BLaER1 treated with 17β-estradiol and CSF1 and Interleukin-3, amounts not matched to agents 10 nM and 100 nM (cell line): ENCODE data around the gene MAP2K5.
A peak's percentile ranks its signal among the peaks of the same experiment; 100 is the strongest.

Source experiments
- H3K27ac ChIP-seq, 11 experiments: shearing (Covaris generic); formaldehyde crosslinking; 2 replicates each; pipeline ENCODE4 v1.8.1; 2022
- H3K27me3 ChIP-seq, 11 experiments: shearing (Covaris generic); formaldehyde crosslinking; 2 replicates each; pipeline ENCODE4 v1.8.1; 2022
- H3K36me3 ChIP-seq, 11 experiments: shearing (Covaris generic); formaldehyde crosslinking; 2 replicates each; pipeline ENCODE4 v1.8.1; 2022
- H3K4me1 ChIP-seq, 10 experiments: shearing (Covaris generic); formaldehyde crosslinking; 2 replicates each; pipeline ENCODE4 v1.8.1; 2022
- H3K4me2 ChIP-seq, 11 experiments: shearing (Covaris generic); formaldehyde crosslinking; 2 replicates each; pipeline ENCODE4 v1.8.1; 2022
- H3K4me3 ChIP-seq, 10 experiments: shearing (Covaris generic); formaldehyde crosslinking; 2 replicates each; pipeline ENCODE4 v1.8.1; 2022
- H3K9ac ChIP-seq, 11 experiments: shearing (Covaris generic); formaldehyde crosslinking; 2 replicates each; pipeline ENCODE4 v1.8.1; 2022
- H3K9me3 ChIP-seq, 11 experiments: shearing (Covaris generic); formaldehyde crosslinking; replicated peaks in 1 of 11; 2 replicates each; pipeline ENCODE4 v1.8.1; 2022
- H4K20me1 ChIP-seq, 11 experiments: shearing (Covaris generic); formaldehyde crosslinking; 2 replicates each; pipeline ENCODE4 v1.8.1; 2022
- Cebpa-rat ChIP-seq, 11 experiments: shearing (Covaris generic); IDR thresholded peaks; 2 replicates each; pipeline ENCODE4 v1.8.1; 2022

Gene MAP2K5

DNA sequence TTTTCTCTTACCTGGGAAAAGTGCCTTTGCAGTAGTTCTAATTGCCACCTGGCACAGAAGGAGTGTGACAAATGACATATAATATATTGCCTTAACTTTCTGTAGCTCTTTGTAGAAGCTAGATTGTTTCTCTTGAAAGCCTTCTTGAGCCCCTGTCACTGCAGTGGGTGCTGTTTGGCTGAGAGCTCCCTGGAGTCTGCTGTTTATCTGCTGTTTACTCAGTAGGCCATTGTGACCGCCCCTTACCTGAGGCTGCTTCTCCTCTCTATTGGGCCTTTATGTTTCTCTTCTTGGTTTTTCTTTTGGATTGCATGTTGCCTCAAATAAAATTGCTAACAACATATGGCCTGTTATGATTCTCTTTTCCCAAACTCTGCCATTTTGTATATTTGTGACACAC lies 16.7 kb downstream of the MAP2K5 start:
- H3K27ac ChIP-seq, result no peak overlapping the region
- H3K9ac ChIP-seq, result no peak overlapping the region
- peaks cover 15 to 30% (median 22%) of the 10 kb centered on the region in 11 experiments; a peak in 21 of 22 replicates for H3K9me3 ChIP-seq
- peaks cover 0 to 5% (median 0%) of the 10 kb centered on the region in 11 experiments; a peak in 1 of 22 replicates for H4K20me1 ChIP-seq
- no peak for TF ChIP-seq Cebpa-rat (IDR thresholded peaks at IDR 0.05)
- H3K4me3 ChIP-seq, result no peak overlapping the region
- no peaks in the 10 kb centered on the region for H3K27me3 ChIP-seq
- H3K4me1 ChIP-seq, result peaks cover 0 to 2% (median 0%) of the 10 kb centered on the region in 10 experiments; a peak in 1 of 20 replicates
- H3K36me3 ChIP-seq, result peaks cover 48 to 87% (median 58%) of the 10 kb centered on the region in 11 experiments
- H3K4me2 ChIP-seq, result no peak overlapping the region

DNA sequence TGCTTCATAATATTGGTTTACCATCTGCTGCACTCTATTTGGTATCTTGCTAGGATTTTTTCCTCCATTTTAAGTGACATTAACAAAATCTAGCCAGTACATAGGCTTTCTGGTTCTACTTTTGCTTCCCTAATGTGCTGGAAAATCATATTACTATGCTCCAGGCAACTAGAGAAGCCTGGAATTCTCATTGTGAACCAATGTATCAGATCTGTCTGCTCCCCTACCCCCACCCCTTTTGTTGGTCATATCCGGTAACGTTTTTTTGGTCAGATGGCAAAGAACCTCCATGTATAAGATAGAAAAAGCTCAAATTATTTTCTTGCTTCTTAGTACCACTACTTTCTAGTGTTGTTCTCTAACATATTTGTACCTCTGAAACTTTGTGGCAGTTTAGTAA lies 17.1 kb downstream of the MAP2K5 start:
- H3K4me2 ChIP-seq, result no peak overlapping the region
- TF ChIP-seq Cebpa-rat (IDR thresholded peaks at IDR 0.05), result no peak
- no peak overlapping the region for H3K27ac ChIP-seq

DNA sequence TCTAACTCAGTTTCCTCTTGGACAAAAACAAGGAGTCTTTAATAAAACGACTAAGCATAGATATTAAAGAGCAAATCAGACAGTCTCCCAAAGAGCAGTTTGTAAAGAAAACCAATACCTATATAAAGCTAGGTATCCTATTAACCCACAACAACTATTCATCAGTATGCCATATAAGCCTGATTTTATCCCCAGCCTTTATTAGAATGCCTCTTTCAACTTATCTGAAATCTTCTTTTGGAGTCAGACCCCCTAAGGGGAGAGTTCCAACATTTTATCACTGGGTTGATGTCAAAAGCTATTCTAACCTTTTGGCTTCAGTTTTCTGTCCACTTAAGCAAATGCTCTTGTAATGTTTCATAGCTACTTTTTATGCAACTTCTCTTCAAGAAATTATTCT lies 17.8 kb downstream of the MAP2K5 start:
- no peak overlapping the region for H3K9ac ChIP-seq
- H3K36me3 ChIP-seq, result peaks cover 38 to 76% (median 52%) of the 10 kb centered on the region in 11 experiments
- H3K9me3 ChIP-seq, result peaks cover 15 to 30% (median 22%) of the 10 kb centered on the region in 11 experiments; a peak in 21 of 22 replicates
- H3K4me1 ChIP-seq, result peaks cover 0 to 13% (median 10%) of the 10 kb centered on the region in 10 experiments; a peak in 12 of 20 replicates
- H3K27ac ChIP-seq, result no peak overlapping the region
- peaks cover 0 to 5% (median 0%) of the 10 kb centered on the region in 11 experiments; a peak in 1 of 22 replicates for H4K20me1 ChIP-seq
- TF ChIP-seq Cebpa-rat (IDR thresholded peaks at IDR 0.05), result no peak
- H3K27me3 ChIP-seq, result no peaks in the 10 kb centered on the region
- H3K4me3 ChIP-seq, result no peak overlapping the region
- H3K4me2 ChIP-seq, result no peak overlapping the region

More for the DNA sequence above, 17.1 kb downstream of the MAP2K5 start:
- H3K9me3 ChIP-seq, result peaks cover 15 to 30% (median 22%) of the 10 kb centered on the region in 11 experiments; a peak in 21 of 22 replicates
- H3K4me3 ChIP-seq, result no peak overlapping the region
- H3K4me1 ChIP-seq, result peaks cover 0 to 7% (median 3%) of the 10 kb centered on the region in 10 experiments; a peak in 11 of 20 replicates
- H3K9ac ChIP-seq, result no peak overlapping the region
- peaks cover 46 to 84% (median 58%) of the 10 kb centered on the region in 11 experiments for H3K36me3 ChIP-seq
- peaks cover 0 to 5% (median 0%) of the 10 kb centered on the region in 11 experiments; a peak in 1 of 22 replicates for H4K20me1 ChIP-seq
- no peaks in the 10 kb centered on the region for H3K27me3 ChIP-seq

DNA sequence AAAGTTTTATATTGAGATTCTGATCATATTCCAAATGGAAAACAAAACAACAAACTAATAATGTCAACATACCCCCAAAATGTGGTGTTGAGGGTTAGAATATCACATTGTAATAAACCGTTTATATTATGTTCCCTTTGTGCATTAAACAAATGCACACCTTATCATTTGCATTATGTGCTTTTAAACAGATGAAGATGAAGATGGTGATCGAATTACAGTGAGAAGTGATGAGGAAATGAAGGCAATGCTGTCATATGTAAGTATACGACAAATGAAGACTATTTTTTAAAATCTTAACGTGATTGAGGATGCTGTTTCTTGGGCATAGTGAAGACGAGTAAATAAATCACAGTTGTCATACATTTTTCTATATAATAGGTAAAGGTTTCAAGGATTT lies 20.6 kb downstream of the MAP2K5 start:
- H3K4me2 ChIP-seq, result no peak overlapping the region
- peaks cover 29 to 67% (median 38%) of the 10 kb centered on the region in 11 experiments for H3K36me3 ChIP-seq
- no peak for TF ChIP-seq Cebpa-rat (IDR thresholded peaks at IDR 0.05)
- no peak overlapping the region for H3K4me3 ChIP-seq
- no peaks in the 10 kb centered on the region for H3K27me3 ChIP-seq
- H3K9ac ChIP-seq, result no peak overlapping the region
- peaks cover 0 to 13% (median 10%) of the 10 kb centered on the region in 10 experiments; a peak in 12 of 20 replicates for H3K4me1 ChIP-seq
- H3K9me3 ChIP-seq, result peaks cover 12 to 24% (median 19%) of the 10 kb centered on the region in 11 experiments; a peak in 21 of 22 replicates
- peaks cover 0 to 5% (median 0%) of the 10 kb centered on the region in 11 experiments; a peak in 1 of 22 replicates for H4K20me1 ChIP-seq
- no peak overlapping the region for H3K27ac ChIP-seq

DNA sequence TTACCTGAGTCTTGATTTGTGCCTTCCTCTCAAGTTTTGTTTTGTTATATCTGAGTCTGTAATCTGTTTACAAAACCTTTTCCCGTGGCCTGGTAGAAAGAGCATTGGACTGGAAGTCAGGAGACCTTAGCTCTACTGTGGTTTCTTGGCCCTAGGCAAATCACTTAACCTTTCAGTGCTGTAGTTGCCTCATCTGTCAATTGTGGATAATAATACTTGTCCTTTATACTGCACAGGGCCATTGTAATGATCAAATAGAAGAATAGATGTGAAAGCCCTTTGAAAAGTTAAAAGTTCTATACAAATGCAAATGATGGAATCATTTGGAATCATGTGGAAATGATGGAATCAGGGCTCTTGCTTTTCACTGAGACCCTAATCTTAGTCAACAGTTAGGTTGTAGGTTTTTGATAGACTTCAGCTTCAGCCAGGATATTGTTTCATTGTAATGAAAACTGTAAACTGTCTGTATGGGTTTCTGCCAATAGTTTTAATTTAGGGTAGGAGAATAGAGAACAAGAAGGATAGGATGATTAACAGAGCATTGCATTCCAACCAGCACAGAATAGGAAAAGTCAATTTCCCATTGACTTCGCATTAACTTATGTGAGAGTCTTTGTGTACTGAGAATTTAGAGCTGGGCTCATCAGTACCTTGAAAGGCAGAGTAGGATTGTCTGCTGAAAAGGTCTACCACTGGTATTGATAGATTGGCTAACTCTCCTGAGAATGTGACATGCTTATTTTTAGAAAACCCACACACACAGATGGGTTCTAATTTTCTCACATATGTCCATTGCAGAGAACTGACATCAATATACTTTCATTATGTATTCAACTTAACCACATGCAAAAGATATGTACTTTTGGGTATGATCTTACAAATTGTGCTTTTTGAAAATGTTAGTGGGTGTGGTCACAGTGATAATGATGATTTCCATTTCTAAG lies 21.8 kb downstream of the MAP2K5 start:
- H3K36me3 ChIP-seq, result peaks cover 19 to 61% (median 27%) of the 10 kb centered on the region in 11 experiments
- no peak overlapping the region for H3K4me3 ChIP-seq
- peaks cover 0 to 13% (median 10%) of the 10 kb centered on the region in 10 experiments; a peak in 12 of 20 replicates for H3K4me1 ChIP-seq
- no peaks in the 10 kb centered on the region for H3K27me3 ChIP-seq
- H3K4me2 ChIP-seq, result peak overlapping the region in 4 of 11 experiments; percentile 10 to 33 (median 17); a peak in 6 of 22 replicates
- peaks cover 0 to 13% (median 9%) of the 10 kb centered on the region in 11 experiments; a peak in 10 of 22 replicates for H3K9me3 ChIP-seq
- H4K20me1 ChIP-seq, result peaks cover 0 to 5% (median 0%) of the 10 kb centered on the region in 11 experiments; a peak in 1 of 22 replicates
- H3K27ac ChIP-seq, result no peak overlapping the region
- H3K9ac ChIP-seq, result no peak overlapping the region
- no peak for TF ChIP-seq Cebpa-rat (IDR thresholded peaks at IDR 0.05)

DNA sequence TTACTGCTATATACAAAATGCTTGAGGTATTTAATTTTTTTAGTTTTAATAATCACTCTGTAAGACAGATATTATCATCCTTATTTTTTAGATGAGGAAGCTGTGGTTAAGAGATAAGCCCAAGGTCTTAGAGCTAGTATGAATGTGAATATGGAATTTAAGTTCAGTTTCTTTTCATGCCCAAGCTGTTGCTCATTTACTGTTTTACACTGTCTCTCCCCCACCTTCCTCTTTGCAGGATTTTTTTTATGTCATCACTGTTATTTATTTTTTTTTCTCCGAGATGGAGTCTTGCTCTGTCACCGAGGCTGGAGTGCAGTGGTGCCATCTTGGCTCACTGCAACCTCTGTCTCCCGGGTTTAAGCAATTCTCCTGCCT lies 22.5 kb downstream of the MAP2K5 start:
- Histone ChIP-seq H3K27me3 (no peaks in the 10 kb centered on the region), H3K4me1 (peaks cover 0 to 13% (median 10%) of the 10 kb centered on the region in 10 experiments; a peak in 12 of 20 replicates), H3K27ac (no peak overlapping the region), H3K4me2 (peak overlapping the region in 4 of 11 experiments; percentile 10 to 24 (median 12); a peak in 4 of 22 replicates), H3K36me3 (peaks cover 13 to 61% (median 25%) of the 10 kb centered on the region in 11 experiments; a peak in 20 of 22 replicates), H3K9me3 (peaks cover 0 to 7% (median 2%) of the 10 kb centered on the region in 11 experiments; a peak in 6 of 22 replicates), H3K9ac (no peak overlapping the region), H4K20me1 (peaks cover 0 to 5% (median 0%) of the 10 kb centered on the region in 11 experiments; a peak in 1 of 22 replicates), H3K4me3 (no peak overlapping the region)
- no peak for TF ChIP-seq Cebpa-rat (IDR thresholded peaks at IDR 0.05)

DNA sequence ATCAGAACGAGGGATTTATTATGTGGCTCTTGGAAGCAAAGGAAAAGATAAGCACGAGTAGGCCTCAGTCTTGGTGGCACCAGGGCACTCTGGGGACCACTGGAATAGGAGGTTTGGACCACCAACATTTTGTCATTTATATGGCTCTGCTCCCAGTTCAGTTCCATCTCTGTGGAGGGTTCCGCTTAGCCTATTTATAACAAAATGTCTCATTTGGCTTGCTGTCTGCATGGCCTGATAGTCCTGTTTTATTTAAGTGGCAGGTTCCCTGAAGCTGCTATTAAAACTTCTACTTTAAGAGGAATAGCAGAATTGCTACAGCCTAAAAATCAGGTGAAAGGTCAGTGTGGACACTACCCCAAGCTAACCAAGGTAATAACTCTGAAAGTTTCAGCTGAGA lies 27.2 kb downstream of the MAP2K5 start:
- no peak overlapping the region for H3K27ac ChIP-seq
- H4K20me1 ChIP-seq, result no peaks in the 10 kb centered on the region
- peaks cover 13 to 52% (median 36%) of the 10 kb centered on the region in 11 experiments; a peak in 20 of 22 replicates for H3K36me3 ChIP-seq
- TF ChIP-seq Cebpa-rat (IDR thresholded peaks at IDR 0.05), result no peak
- H3K4me2 ChIP-seq, result no peak overlapping the region
- H3K4me1 ChIP-seq, result peaks cover 4 to 13% (median 6%) of the 10 kb centered on the region in 10 experiments; a peak in 13 of 20 replicates
- H3K9ac ChIP-seq, result no peak overlapping the region
- no peaks in the 10 kb centered on the region for H3K27me3 ChIP-seq
- no peaks in the 10 kb centered on the region; a peak in 2 of 22 replicates for H3K9me3 ChIP-seq
- no peak overlapping the region for H3K4me3 ChIP-seq

DNA sequence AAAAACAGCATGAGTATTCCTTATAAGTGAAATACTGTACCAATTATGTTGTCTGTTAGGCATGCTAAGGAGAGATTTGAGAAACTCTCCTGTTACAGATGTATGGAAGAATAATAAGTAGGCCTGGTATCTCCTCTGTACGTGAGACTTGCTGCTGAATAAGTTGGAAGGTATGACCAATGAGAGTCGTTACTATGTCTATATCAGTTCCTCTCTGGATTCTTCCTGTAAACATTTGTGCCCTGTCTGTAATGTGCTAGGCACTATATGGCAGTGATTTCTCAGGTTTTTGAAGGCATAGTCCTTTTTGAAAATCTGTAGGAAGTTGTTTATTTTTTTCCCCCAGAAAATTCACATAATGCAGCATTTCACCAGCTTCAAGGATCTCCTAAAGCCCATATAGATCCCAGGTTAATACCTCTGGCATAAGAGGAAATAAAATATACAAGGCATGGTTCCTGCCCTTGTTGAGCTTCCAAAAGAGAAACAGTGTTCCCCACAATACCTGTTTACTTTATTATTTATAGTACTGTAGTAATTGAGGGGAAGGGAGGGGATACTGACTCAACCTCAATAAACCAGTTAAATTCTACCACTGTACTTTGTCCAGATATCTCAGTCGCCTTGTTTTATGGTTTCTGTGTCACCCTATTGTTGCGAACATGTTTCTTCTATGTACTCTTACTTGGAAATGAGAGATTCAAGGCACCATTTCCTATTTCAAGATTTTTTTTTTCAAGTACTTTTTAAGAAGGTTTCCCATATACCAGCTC lies 28.6 kb downstream of the MAP2K5 start:
- no peaks in the 10 kb centered on the region for H3K27me3 ChIP-seq
- no peak overlapping the region for H3K9ac ChIP-seq
- H3K4me2 ChIP-seq, result no peak overlapping the region
- H3K4me3 ChIP-seq, result no peak overlapping the region
- peaks cover 0 to 12% (median 0%) of the 10 kb centered on the region in 10 experiments; a peak in 4 of 20 replicates for H3K4me1 ChIP-seq
- no peak overlapping the region for H3K27ac ChIP-seq
- no peak for TF ChIP-seq Cebpa-rat (IDR thresholded peaks at IDR 0.05)
- no peaks in the 10 kb centered on the region for H4K20me1 ChIP-seq
- H3K9me3 ChIP-seq, result no peaks in the 10 kb centered on the region; a peak in 1 of 22 replicates
- peaks cover 8 to 46% (median 34%) of the 10 kb centered on the region in 11 experiments; a peak in 20 of 22 replicates for H3K36me3 ChIP-seq
